ENCODE measurements around the gene RSAD1.
"Not testable (repeated sequence)": the region's sequence is repeated elsewhere in the genome, so short reads cannot be mapped to it uniquely, and the experiment has no call there.

RSAD1 gene

GRCh38 chr17:50473901-50474300, 4.8 kb upstream of the RSAD1 start:
- peaks cover 7% of the 10 kb centered on the region for H3K4me1 ChIP-seq (ENCODE audit: low read depth, poor library complexity, severe bottlenecking)

GRCh38 chr17:50474523-50474922, 4.1 kb upstream of the RSAD1 start:
- H3K36me3 ChIP-seq (ENCODE audit: insufficient read depth): no peaks in the 10 kb centered on the region
- H3K4me1 ChIP-seq (ENCODE audit: low read depth, poor library complexity, severe bottlenecking): peaks cover 8% of the 10 kb centered on the region
- no peak overlapping the region for H3K27ac ChIP-seq
- no peak overlapping the region for H2AFZ ChIP-seq (ENCODE audit: low read depth)
- H3K9ac ChIP-seq: no peak overlapping the region
- no peak overlapping the region for H3K4me3 ChIP-seq (IDR thresholded peaks at IDR 0.05; ENCODE audit: insufficient read depth, low read depth, low read length)
- H4K20me1 ChIP-seq (ENCODE audit: insufficient read depth): no peaks in the 10 kb centered on the region
- TF ChIP-seq, protein P1, sequence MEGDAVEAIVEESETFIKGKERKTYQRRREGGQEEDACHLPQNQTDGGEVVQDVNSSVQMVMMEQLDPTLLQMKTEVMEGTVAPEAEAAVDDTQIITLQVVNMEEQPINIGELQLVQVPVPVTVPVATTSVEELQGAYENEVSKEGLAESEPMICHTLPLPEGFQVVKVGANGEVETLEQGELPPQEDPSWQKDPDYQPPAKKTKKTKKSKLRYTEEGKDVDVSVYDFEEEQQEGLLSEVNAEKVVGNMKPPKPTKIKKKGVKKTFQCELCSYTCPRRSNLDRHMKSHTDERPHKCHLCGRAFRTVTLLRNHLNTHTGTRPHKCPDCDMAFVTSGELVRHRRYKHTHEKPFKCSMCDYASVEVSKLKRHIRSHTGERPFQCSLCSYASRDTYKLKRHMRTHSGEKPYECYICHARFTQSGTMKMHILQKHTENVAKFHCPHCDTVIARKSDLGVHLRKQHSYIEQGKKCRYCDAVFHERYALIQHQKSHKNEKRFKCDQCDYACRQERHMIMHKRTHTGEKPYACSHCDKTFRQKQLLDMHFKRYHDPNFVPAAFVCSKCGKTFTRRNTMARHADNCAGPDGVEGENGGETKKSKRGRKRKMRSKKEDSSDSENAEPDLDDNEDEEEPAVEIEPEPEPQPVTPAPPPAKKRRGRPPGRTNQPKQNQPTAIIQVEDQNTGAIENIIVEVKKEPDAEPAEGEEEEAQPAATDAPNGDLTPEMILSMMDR (conservative IDR thresholded peaks at IDR 0.05; ENCODE audit: low read depth, low read length): no peak
- no peaks in the 10 kb centered on the region for H3K27me3 ChIP-seq (ENCODE audit: insufficient read depth, low read depth)
- H3K79me2 ChIP-seq (ENCODE audit: insufficient read depth, low read depth): no peaks in the 10 kb centered on the region; the same call in 1 of the 2 replicates
- no peak overlapping the region for H3K4me2 ChIP-seq

More at GRCh38 chr17:50473901-50474300, 4.8 kb upstream of the RSAD1 start:
- no peaks in the 10 kb centered on the region for H3K27me3 ChIP-seq (ENCODE audit: insufficient read depth, low read depth)
- H3K27ac ChIP-seq: no peak overlapping the region
- H4K20me1 ChIP-seq (ENCODE audit: insufficient read depth): no peaks in the 10 kb centered on the region
- H3K4me2 ChIP-seq: no peak overlapping the region
- no peak overlapping the region for H3K4me3 ChIP-seq (IDR thresholded peaks at IDR 0.05; ENCODE audit: insufficient read depth, low read depth, low read length)
- TF ChIP-seq, protein P1 (conservative IDR thresholded peaks at IDR 0.05; ENCODE audit: low read depth, low read length): no peak
- H2AFZ ChIP-seq (ENCODE audit: low read depth): no peak overlapping the region
- no peaks in the 10 kb centered on the region for H3K79me2 ChIP-seq (ENCODE audit: insufficient read depth, low read depth)
- no peaks in the 10 kb centered on the region for H3K36me3 ChIP-seq (ENCODE audit: insufficient read depth)
- H3K9ac ChIP-seq: no peak overlapping the region

GRCh38 chr17:50475362-50475761, 3.3 kb upstream of the RSAD1 start:
- Histone ChIP-seq H3K4me2 (no peak overlapping the region), H3K27me3 (ENCODE audit: insufficient read depth, low read depth) (no peaks in the 10 kb centered on the region), H4K20me1 (ENCODE audit: insufficient read depth) (no peaks in the 10 kb centered on the region), H3K4me1 (ENCODE audit: low read depth, poor library complexity, severe bottlenecking) (peaks cover 16% of the 10 kb centered on the region), H3K27ac (no peak overlapping the region), H2AFZ (ENCODE audit: low read depth) (no peak overlapping the region), H3K4me3 (IDR thresholded peaks at IDR 0.05; ENCODE audit: insufficient read depth, low read depth, low read length) (no peak overlapping the region), H3K36me3 (ENCODE audit: insufficient read depth) (no peaks in the 10 kb centered on the region), H3K9ac (no peak overlapping the region), H3K79me2 (ENCODE audit: insufficient read depth, low read depth) (peaks cover 8% of the 10 kb centered on the region; the same call in 1 of the 2 replicates)
- TF ChIP-seq, protein P1 (conservative IDR thresholded peaks at IDR 0.05; ENCODE audit: low read depth, low read length): no peak

GRCh38 chr17:50475775-50476544, 2.7 kb upstream of the RSAD1 start:
- not testable (repeated sequence) for H2AFZ ChIP-seq (ENCODE audit: low read depth); H3K27ac ChIP-seq; H3K4me2 ChIP-seq; H3K27me3 ChIP-seq (ENCODE audit: insufficient read depth, low read depth); H3K4me3 ChIP-seq (IDR thresholded peaks at IDR 0.05; ENCODE audit: insufficient read depth, low read depth, low read length); H3K36me3 ChIP-seq (ENCODE audit: insufficient read depth); H4K20me1 ChIP-seq (ENCODE audit: insufficient read depth); H3K9ac ChIP-seq
- Histone ChIP-seq H3K4me1 (ENCODE audit: low read depth, poor library complexity, severe bottlenecking) (peaks cover 16% of the 10 kb centered on the region), H3K79me2 (ENCODE audit: insufficient read depth, low read depth) (peaks cover 11% of the 10 kb centered on the region; the same call in 1 of the 2 replicates)

Data from KMS-11 (cell line).